Measurements from ENCODE around the gene MAPK4. TPM values are rescaled to one million over a fixed set of nuclear protein-coding genes. Genes with fewer than 3 reads are reported as not detected.

MAPK4 gene
- total RNA-seq, 6 experiments from 2014 or later: not detected

DNA sequence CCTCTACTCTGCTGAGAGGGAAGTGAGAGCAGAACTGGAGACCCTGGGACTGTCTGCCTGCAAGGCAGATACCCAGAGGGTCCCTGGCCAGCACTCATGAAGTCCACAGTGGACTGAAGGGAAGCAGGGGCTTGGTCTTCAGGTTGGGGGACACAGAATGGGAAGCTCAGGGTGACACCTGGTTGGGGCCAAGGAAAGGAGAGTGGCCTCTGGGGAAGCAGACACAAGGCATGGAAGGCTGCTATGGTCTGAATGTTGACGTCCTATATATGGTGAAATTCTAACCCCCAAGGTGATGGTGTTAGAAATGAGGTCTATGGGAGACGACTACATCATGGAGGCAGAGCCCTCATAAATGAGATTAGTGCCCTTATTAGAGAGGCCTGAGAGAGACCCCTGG is 190.7 kb downstream of the MAPK4 start:
- Mint-ChIP-seq H3K36me3 (ENCODE audit: low read depth) (no peaks in the 10 kb centered on the region), H3K4me3 (no peak overlapping the region), H3K9me3 (no peaks in the 10 kb centered on the region; the same call in 1 of the 2 replicates), H3K27me3 (ENCODE audit: insufficient read depth) (peaks cover 2% of the 10 kb centered on the region), H3K27ac (no peak overlapping the region), H3K4me1 (ENCODE audit: low read depth) (no peaks in the 10 kb centered on the region)
- no peak for DNase-seq
- TF ChIP-seq, protein P1, sequence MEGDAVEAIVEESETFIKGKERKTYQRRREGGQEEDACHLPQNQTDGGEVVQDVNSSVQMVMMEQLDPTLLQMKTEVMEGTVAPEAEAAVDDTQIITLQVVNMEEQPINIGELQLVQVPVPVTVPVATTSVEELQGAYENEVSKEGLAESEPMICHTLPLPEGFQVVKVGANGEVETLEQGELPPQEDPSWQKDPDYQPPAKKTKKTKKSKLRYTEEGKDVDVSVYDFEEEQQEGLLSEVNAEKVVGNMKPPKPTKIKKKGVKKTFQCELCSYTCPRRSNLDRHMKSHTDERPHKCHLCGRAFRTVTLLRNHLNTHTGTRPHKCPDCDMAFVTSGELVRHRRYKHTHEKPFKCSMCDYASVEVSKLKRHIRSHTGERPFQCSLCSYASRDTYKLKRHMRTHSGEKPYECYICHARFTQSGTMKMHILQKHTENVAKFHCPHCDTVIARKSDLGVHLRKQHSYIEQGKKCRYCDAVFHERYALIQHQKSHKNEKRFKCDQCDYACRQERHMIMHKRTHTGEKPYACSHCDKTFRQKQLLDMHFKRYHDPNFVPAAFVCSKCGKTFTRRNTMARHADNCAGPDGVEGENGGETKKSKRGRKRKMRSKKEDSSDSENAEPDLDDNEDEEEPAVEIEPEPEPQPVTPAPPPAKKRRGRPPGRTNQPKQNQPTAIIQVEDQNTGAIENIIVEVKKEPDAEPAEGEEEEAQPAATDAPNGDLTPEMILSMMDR (IDR thresholded peaks at IDR 0.05): no peak

DNA sequence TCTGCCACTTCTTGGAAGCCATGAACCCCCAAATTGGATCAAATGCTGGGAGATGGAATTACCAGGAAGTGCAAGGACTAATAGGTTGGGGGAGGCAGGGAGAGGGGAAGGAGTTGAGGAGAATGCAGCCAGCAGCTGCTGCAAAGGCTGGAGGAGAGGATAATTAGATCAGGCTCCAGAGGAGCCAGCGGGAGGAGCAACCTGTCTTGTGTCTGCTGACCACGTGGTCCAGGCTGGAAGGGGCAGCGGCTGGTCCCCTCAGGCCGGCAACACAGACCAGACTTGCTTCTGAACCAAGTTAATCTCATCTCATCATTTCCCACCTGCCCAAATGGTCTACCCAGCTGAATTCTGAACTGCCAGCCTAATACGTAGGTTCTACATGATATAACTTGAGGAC is 191.6 kb downstream of the MAPK4 start:
- H3K9me3 Mint-ChIP-seq: no peaks in the 10 kb centered on the region; the same call in 1 of the 2 replicates
- no peak for DNase-seq
- H3K4me3 Mint-ChIP-seq: no peak overlapping the region
- H3K27ac Mint-ChIP-seq: no peak overlapping the region
- H3K4me1 Mint-ChIP-seq (ENCODE audit: low read depth): no peaks in the 10 kb centered on the region
- H3K27me3 Mint-ChIP-seq (ENCODE audit: insufficient read depth): peaks cover 2% of the 10 kb centered on the region
- TF ChIP-seq, protein P1 (IDR thresholded peaks at IDR 0.05): no peak
- H3K36me3 Mint-ChIP-seq (ENCODE audit: low read depth): no peaks in the 10 kb centered on the region

DNA sequence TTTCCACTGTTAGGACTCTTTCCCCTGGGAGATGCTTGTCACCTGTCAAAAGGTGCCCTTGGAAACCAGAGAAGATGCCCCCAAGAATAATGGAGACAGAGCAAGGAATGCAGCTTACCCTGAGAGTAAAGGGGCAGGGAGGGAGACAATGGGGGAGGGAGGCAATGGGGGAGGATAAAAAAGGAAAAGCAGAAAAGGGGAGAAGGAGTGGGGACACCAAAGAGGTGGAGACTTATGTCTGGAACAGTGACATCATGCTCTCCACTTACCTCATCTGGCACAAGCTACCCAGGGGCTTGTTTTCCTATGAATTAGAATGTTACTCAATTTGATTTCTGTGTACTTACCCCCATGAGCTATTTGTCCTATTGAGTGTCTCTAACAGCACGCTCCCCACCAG is 192.1 kb downstream of the MAPK4 start:
- no peaks in the 10 kb centered on the region for H3K36me3 Mint-ChIP-seq (ENCODE audit: low read depth)
- TF ChIP-seq, protein P1 (IDR thresholded peaks at IDR 0.05): no peak
- H3K4me1 Mint-ChIP-seq (ENCODE audit: low read depth): no peaks in the 10 kb centered on the region
- H3K9me3 Mint-ChIP-seq: no peaks in the 10 kb centered on the region; the same call in 1 of the 2 replicates
- peaks cover 2% of the 10 kb centered on the region for H3K27me3 Mint-ChIP-seq (ENCODE audit: insufficient read depth)
- DNase-seq: no peak
- no peak overlapping the region for H3K27ac Mint-ChIP-seq
- no peak overlapping the region for H3K4me3 Mint-ChIP-seq

DNA sequence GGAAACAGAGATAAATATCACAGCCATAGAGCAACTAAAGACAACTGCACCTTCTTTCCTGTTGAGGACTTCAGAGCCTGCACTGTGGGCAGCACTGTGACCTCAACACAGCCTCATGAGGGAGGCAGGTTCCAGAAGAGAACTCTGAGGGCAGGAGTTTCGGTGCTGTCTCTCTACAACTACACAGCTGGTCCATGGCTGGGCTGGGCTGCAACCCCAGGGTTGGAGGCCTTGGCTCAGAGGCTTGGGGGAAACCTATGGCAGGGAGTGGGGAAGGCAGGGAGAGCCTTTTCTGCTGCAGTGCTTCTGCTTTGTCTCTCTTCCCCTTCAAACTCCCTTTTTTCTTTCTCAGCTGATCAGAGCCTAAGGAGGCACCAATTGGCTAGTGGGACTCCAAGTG is 193.4 kb downstream of the MAPK4 start:
- DNase-seq: no peak
- TF ChIP-seq, protein P1 (IDR thresholded peaks at IDR 0.05): no peak
- H3K27ac Mint-ChIP-seq: no peak overlapping the region
- H3K27me3 Mint-ChIP-seq (ENCODE audit: insufficient read depth): peaks cover 2% of the 10 kb centered on the region; the same call in 1 of the 2 replicates
- H3K4me1 Mint-ChIP-seq (ENCODE audit: low read depth): no peaks in the 10 kb centered on the region
- H3K36me3 Mint-ChIP-seq (ENCODE audit: low read depth): no peaks in the 10 kb centered on the region
- H3K4me3 Mint-ChIP-seq: no peak overlapping the region
- no peaks in the 10 kb centered on the region; the same call in 1 of the 2 replicates for H3K9me3 Mint-ChIP-seq

DNA sequence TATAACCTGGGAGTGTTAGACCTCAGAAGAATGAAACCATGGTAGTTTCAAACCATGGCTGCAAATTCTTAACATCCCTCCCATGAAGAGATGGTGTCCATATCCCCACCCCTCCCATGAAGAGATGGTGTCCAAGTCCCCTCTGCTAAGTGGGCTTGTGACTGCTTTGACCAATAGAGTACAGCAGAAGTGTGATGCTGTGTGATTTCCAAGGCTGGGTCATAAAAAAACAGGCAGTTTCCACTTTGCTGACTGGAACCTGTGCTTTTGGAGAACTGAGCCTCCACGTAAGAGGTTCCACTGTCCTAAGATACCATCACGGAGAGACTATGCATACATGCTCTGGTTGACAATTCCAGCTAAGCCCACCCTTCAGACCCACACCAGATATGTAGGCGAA is 194.4 kb downstream of the MAPK4 start:
- DNase-seq: no peak

More for the DNA sequence above, 194.4 kb downstream of the MAPK4 start:
- Mint-ChIP-seq H3K9me3 (no peaks in the 10 kb centered on the region; the same call in 1 of the 2 replicates), H3K4me3 (no peak overlapping the region), H3K27me3 (ENCODE audit: insufficient read depth) (peaks cover 2% of the 10 kb centered on the region; the same call in 1 of the 2 replicates), H3K4me1 (ENCODE audit: low read depth) (no peaks in the 10 kb centered on the region), H3K27ac (no peak overlapping the region), H3K36me3 (ENCODE audit: low read depth) (no peaks in the 10 kb centered on the region)
- TF ChIP-seq, protein P1 (IDR thresholded peaks at IDR 0.05): no peak

Measured in HFFc6 (cell line).